Caco-2 (cell line): ENCODE data around the gene KIT. TPM values are rescaled to one million over a fixed set of nuclear protein-coding genes. Genes with fewer than 3 reads are reported as not detected.

Source experiments
- BruUV-seq: library from RNA; stranded (reverse); fragments of 400-500 nt; replicated peaks from 2 replicates; lab custom pipeline; 2021; lab: Mats Ljungman, UMichigan
- CTCF ChIA-PET: fragments of 300-600 bp; sonication (Branson Sonifier 250); formaldehyde crosslinking; loops from one replicate; lab custom pipeline; 2022; ENCODE audit warnings: antibody characterized with exemption; lab: Charles Lee
- POLR2A ChIA-PET: fragments of 300-600 bp; sonication (Branson Sonifier 250); formaldehyde crosslinking; loops from one replicate; lab custom pipeline; 2022; ENCODE audit warnings: antibody characterized with exemption; lab: Charles Lee
- DNase-seq, 2 experiments: peaks; one replicate each; pipeline versions ENCODE4 v3.0.0 to v3.0.0-alpha.2; 2020 to 2022
- H3K27me3 ChIP-seq: replicated peaks from 2 replicates; pipeline ENCODE4 v1.6.0; 2011; ENCODE audit warnings: low read length; ENCODE audit not compliant: control insufficient read depth, insufficient read depth
- H3K36me3 ChIP-seq: 2 replicates; pipeline ENCODE4 v1.5.1; 2011; ENCODE audit warnings: low read length; ENCODE audit not compliant: control insufficient read depth, insufficient read depth
- H3K4me1 ChIP-seq: fragments of 250-450 bp; sonication (Bioruptor Pico); 2 replicates; pipeline ENCODE4 v1.5.1; 2020; ENCODE audit warnings: mild to moderate bottlenecking
- H3K4me3 ChIP-seq: 2 replicates; pipeline ENCODE4 v1.5.1; 2011; ENCODE audit warnings: low read depth, mild to moderate bottlenecking, control low read depth, low read length
- H3K9me3 ChIP-seq: fragments of 250-450 bp; sonication (Bioruptor Pico); 2 replicates; pipeline ENCODE4 v1.5.1; 2020; ENCODE audit warnings: mild to moderate bottlenecking, moderate library complexity
- H3K27ac Mint-ChIP-seq: one replicate; pipeline ENCODE4 v1.8.0; 2022; ENCODE audit warnings: mixed read lengths; ENCODE audit not compliant: unreplicated experiment
- H3K27me3 Mint-ChIP-seq: one replicate; pipeline ENCODE4 v1.8.0; 2022; ENCODE audit warnings: mixed read lengths; ENCODE audit not compliant: insufficient read depth, unreplicated experiment
- H3K36me3 Mint-ChIP-seq: one replicate; pipeline ENCODE4 v1.8.0; 2022; ENCODE audit warnings: mild to moderate bottlenecking, mixed read lengths; ENCODE audit not compliant: insufficient read depth, unreplicated experiment
- H3K4me1 Mint-ChIP-seq: one replicate; pipeline ENCODE4 v1.8.0; 2022; ENCODE audit warnings: low read depth, mixed read lengths; ENCODE audit not compliant: unreplicated experiment
- H3K4me3 Mint-ChIP-seq: one replicate; pipeline ENCODE4 v1.8.0; 2022; ENCODE audit warnings: mild to moderate bottlenecking, moderate library complexity, mixed read lengths; ENCODE audit not compliant: unreplicated experiment
- H3K9me3 Mint-ChIP-seq: one replicate; pipeline ENCODE4 v1.8.0; 2022; ENCODE audit warnings: mixed read lengths; ENCODE audit not compliant: unreplicated experiment
- CTCF ChIP-seq, 2 experiments: fragments of 200-600 bp in 1 of 2; IDR thresholded peaks; 1 replicate in 1 of 2; 2 replicates in 1 of 2; pipeline versions ENCODE4 v1.5.1 to v1.8.0; 2011 to 2022; ENCODE audit warnings: antibody characterized with exemption in 1 of 2, control low read depth in 1 of 2, inconsistent platforms in 1 of 2, low read depth in 1 of 2, low read length in 1 of 2, mild to moderate bottlenecking in 1 of 2, moderate library complexity in 1 of 2; ENCODE audit not compliant: insufficient read depth in 1 of 2, severe bottlenecking in 1 of 2, unreplicated experiment in 1 of 2
- intact Hi-C: fragments of 100-400 bp; cut with micrococcal nuclease; formaldehyde crosslinking; loops from one replicate; pipeline ENCODE4 v1.10.0; 2022; ENCODE audit not compliant: unreplicated experiment
- total RNA-seq: library from RNA; stranded (reverse); gene quantifications from 2 replicates; pipeline ENCODE4 v1.2.3, GENCODE V29; 2022

The KIT gene
- total RNA-seq, 1 experiment from 2014 or later: 1.7 TPM

- POLR2A ChIA-PET: no interaction called here
- Histone ChIP-seq H3K4me3 (no peak overlapping the region), H3K36me3 (no peaks in the 10 kb centered on the region), H3K4me1 (no peaks in the 10 kb centered on the region), H3K9me3 (no peaks in the 10 kb centered on the region), H3K27me3 (no peaks in the 10 kb centered on the region)
- BruUV-seq: no TSS peak
- H3K36me3 Mint-ChIP-seq: no peaks in the 10 kb centered on the region
- H3K4me1 Mint-ChIP-seq: no peaks in the 10 kb centered on the region
- H3K9me3 Mint-ChIP-seq: no peaks in the 10 kb centered on the region
- no peak overlapping the region for H3K27ac Mint-ChIP-seq
- DNase-seq: no peak
- intact Hi-C loops: no loop called here
- H3K4me3 Mint-ChIP-seq: no peak overlapping the region
- TF ChIP-seq CTCF (IDR thresholded peaks at IDR 0.05; ENCODE audit: insufficient read depth in 1 of 2, low read depth in 1 of 2, low read length in 1 of 2, severe bottlenecking in 1 of 2, unreplicated experiment in 1 of 2): no peak
- CTCF ChIA-PET: no interaction called here
- peaks cover 10% of the 10 kb centered on the region for H3K27me3 Mint-ChIP-seq
Measured at GRCh38 chr4:54780149-54780495, 122.4 kb downstream of the KIT start.

- H3K4me3 ChIP-seq: no peak overlapping the region
- H3K9me3 Mint-ChIP-seq: no peaks in the 10 kb centered on the region
- no TSS peak for BruUV-seq
- H3K4me3 Mint-ChIP-seq: no peak overlapping the region
- no peaks in the 10 kb centered on the region for H3K36me3 ChIP-seq
- no peaks in the 10 kb centered on the region for H3K36me3 Mint-ChIP-seq
- H3K27me3 ChIP-seq: no peaks in the 10 kb centered on the region
- no peaks in the 10 kb centered on the region for H3K9me3 ChIP-seq
- H3K4me1 ChIP-seq: no peaks in the 10 kb centered on the region
- no peaks in the 10 kb centered on the region for H3K4me1 Mint-ChIP-seq
- ChIA-PET CTCF (no interaction called here), POLR2A (no interaction called here)
- no peak for DNase-seq
- no peak for TF ChIP-seq CTCF (IDR thresholded peaks at IDR 0.05; ENCODE audit: insufficient read depth in 1 of 2, low read depth in 1 of 2, low read length in 1 of 2, severe bottlenecking in 1 of 2, unreplicated experiment in 1 of 2)
- no peak overlapping the region for H3K27ac Mint-ChIP-seq
- intact Hi-C loops: no loop called here
- H3K27me3 Mint-ChIP-seq: peaks cover 5% of the 10 kb centered on the region
Measured at GRCh38 chr4:54781756-54782155, 124.0 kb downstream of the KIT start.

GRCh38 chr4:54783402-54784110 lies 125.8 kb downstream of the KIT start:
- ChIA-PET POLR2A (no interaction called here), CTCF (no interaction called here)
- Mint-ChIP-seq H3K4me3 (no peak overlapping the region), H3K27me3 (peaks cover 3% of the 10 kb centered on the region), H3K9me3 (no peaks in the 10 kb centered on the region), H3K4me1 (no peaks in the 10 kb centered on the region), H3K36me3 (no peaks in the 10 kb centered on the region), H3K27ac (no peak overlapping the region)
- TF ChIP-seq CTCF (IDR thresholded peaks at IDR 0.05; ENCODE audit: insufficient read depth in 1 of 2, low read depth in 1 of 2, low read length in 1 of 2, severe bottlenecking in 1 of 2, unreplicated experiment in 1 of 2): no peak
- BruUV-seq: no TSS peak
- no peaks in the 10 kb centered on the region for H3K36me3 ChIP-seq
- H3K4me1 ChIP-seq: no peaks in the 10 kb centered on the region
- no peak overlapping the region for H3K4me3 ChIP-seq
- intact Hi-C loops: no loop called here
- H3K27me3 ChIP-seq: no peaks in the 10 kb centered on the region
- H3K9me3 ChIP-seq: no peaks in the 10 kb centered on the region
- DNase-seq: no peak
